GM12865 (cell line): ENCODE results near the gene KIF20B.
"Not testable (repeated sequence)": the region's sequence is repeated elsewhere in the genome, so short reads cannot be mapped to it uniquely, and the experiment has no call there.

Experiments
- DNase-seq: peaks from one replicate; pipeline ENCODE4 v3.0.0; 2010; ENCODE audit warnings: low read depth
- H3K4me3 ChIP-seq: 2 replicates; pipeline ENCODE4 v1.5.1; 2011; ENCODE audit warnings: mild to moderate bottlenecking, low read depth, low read length, control low read depth
- TF ChIP-seq, protein P1 (sequence below): IDR thresholded peaks from 2 replicates; pipeline ENCODE4 v1.5.1; 2011; ENCODE audit warnings: low read length, control low read depth, low read depth, inconsistent platforms; ENCODE audit not compliant: insufficient read depth; ENCODE audit errors: missing control alignments

The KIF20B gene

DNA sequence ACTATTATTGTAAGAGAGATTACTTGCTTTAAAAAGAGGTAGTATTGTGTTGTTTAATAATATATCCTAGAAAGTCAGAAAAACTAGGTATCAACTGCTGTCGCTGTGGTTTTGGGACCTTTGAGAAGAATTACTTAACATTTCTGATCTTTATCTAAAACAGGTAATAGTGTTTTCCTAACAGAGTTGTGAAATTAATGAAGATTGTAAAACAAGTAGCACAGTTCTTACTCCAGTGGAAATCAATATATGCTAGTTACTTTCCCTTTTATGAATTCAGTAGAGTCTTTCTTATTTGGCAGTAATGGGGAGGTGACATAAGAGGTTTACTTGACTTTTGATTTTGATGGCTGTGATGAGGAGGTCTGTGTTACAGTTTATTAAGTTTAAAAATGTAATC, 58.1 kb downstream of the KIF20B start:
- H3K4me3 ChIP-seq, result no peak overlapping the region
- TF ChIP-seq, protein P1, sequence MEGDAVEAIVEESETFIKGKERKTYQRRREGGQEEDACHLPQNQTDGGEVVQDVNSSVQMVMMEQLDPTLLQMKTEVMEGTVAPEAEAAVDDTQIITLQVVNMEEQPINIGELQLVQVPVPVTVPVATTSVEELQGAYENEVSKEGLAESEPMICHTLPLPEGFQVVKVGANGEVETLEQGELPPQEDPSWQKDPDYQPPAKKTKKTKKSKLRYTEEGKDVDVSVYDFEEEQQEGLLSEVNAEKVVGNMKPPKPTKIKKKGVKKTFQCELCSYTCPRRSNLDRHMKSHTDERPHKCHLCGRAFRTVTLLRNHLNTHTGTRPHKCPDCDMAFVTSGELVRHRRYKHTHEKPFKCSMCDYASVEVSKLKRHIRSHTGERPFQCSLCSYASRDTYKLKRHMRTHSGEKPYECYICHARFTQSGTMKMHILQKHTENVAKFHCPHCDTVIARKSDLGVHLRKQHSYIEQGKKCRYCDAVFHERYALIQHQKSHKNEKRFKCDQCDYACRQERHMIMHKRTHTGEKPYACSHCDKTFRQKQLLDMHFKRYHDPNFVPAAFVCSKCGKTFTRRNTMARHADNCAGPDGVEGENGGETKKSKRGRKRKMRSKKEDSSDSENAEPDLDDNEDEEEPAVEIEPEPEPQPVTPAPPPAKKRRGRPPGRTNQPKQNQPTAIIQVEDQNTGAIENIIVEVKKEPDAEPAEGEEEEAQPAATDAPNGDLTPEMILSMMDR, result no peak
- DNase-seq, result no peak

DNA sequence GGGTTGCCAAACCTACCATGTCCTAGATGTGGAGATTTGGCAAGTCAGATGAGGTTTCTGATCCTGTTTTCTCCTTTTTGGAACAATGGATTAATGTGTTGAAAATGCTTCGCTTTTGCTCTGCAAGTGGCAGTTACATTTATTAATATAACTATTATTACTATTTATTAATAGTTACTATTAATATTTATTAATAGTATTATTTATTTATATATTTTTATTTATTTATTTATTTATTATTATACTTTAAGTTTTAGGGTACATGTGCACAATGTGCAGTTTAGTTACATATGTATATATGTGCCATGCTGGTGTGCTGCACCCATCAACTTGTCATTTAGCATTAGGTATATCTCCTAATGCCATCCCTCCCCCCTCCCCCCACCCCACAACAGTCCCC, 62.3 kb downstream of the KIF20B start:
- not testable (repeated sequence) for H3K4me3 ChIP-seq, DNase-seq

DNA sequence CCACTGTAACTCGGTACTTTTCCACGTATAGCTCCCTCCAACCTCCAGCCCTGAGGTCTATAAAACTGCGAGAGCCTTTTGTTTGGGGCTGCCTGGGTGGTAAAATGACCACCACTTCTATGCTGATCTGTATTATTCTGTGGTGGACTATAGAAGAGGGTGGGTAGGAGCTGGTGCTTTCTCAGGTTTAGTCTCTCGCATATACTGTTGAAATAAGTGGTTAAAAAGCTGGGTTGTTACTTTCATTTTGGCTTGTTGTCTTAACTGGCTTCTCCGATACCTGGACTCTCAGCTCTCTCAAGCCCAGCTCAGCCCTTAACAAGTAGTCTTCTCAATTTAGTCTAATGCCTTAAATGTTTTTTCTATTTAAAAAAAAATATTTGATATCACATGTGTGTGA, 70.3 kb downstream of the KIF20B start:
- no peak overlapping the region for H3K4me3 ChIP-seq
- DNase-seq, result no peak
- TF ChIP-seq, protein P1, result no peak

DNA sequence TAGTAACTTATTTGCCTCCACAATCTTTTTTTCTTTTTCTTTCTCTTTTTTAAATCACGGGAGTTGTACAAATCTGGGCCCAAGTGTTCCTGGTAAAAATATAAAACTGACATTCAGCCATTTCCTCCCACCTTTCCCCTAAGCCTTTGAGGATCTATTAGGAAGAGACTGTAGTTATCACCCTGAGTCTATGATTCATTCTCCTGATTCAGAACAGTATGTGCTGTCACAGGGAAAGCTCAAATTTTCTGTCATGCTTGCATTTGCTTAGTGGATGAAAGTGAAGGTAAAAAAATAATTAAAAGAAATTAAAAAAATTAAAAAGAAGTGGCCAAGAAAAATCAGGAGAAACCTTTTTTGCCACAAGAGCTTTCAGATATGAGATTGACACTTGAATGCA, 71.7 kb downstream of the KIF20B start:
- TF ChIP-seq, protein P1, result no peak
- H3K4me3 ChIP-seq, result no peak overlapping the region
- no peak for DNase-seq

DNA sequence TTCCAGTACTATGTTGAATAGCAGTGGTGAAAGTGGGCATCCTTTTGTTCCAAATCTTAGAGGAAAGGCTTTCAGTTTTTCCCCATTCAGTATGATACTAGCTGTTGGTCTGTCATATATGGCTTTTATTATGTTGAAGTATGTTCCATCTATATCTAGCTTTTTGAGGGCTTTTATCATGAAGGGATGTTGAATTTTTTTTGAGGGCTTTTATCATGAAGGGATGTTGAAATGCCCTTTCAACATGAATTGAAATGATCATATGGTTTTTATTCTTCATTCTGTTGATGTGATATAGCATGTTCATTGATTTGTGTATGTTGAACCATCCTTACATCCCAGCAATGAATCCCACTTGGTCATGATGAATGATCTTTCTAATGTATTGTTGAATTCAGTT, 75.3 kb downstream of the KIF20B start:
- no peak for DNase-seq
- TF ChIP-seq, protein P1, result no peak
- no peak overlapping the region for H3K4me3 ChIP-seq

DNA sequence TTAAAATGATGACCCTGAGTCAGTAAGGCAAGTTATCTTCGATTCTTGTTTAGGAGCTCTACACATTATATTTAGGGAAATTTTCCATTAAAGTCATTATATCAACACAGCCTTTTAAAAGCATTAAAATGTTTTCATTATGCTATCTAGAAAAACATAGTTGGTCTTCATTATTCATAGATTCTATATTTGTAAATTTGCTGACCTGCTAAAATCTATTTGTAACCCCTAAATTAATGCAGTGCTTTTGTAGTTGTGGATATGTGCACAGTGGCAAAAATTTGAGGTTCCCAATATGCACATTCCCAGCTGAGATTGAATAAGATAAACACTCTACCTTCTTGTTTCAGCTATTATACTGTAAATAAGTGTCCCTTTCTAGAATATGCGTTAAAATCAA, 81.1 kb downstream of the KIF20B start:
- no peak for DNase-seq
- TF ChIP-seq, protein P1, result no peak
- H3K4me3 ChIP-seq, result no peak overlapping the region

DNA sequence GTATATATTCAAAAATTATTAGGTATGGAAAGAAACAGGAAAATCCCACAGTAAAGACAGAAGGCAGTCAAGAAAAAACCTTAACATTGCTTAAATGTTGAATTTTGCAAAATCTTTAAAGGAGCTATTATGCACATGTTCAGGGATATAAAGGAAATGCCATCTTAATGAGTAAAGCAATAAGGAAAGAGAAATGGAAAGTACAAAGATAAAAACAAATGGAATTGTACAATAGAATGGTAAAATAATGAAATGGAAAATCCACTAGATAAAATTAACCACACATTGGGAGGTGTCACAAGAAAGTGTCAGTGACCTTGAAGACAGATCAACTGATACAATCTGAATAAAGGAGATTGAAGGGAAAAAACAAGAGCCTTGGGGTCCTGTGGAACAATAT, 82.0 kb downstream of the KIF20B start:
- H3K4me3 ChIP-seq, result no peak overlapping the region
- DNase-seq, result no peak
- TF ChIP-seq, protein P1, result no peak

DNA sequence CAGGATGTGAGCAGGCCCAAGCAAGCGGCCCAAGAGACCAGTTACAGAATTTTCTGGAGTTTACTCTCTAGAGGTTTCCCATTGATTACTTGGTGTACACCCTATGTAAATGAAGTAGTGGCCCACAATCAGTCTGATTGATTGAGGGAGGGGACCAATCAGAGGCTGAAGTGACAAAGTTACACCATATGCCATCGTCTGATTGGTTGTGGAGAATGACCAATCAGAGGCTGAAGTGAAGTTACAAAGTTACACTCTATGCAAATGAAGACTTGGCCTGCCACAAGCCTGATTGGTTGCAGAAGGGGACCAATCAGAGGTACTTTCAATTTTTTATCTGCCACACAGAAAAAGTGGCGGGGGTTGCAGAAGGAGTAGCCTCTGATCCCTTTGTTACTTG, 83.7 kb downstream of the KIF20B start:
- TF ChIP-seq, protein P1, result no peak
- no peak for DNase-seq

More for the DNA sequence above, 83.7 kb downstream of the KIF20B start:
- H3K4me3 ChIP-seq, result no peak overlapping the region
